Endothelial cell of umbilical vein (primary cell): ENCODE results near the gene BAG5. TPM values are rescaled to one million over a fixed set of nuclear protein-coding genes. Genes with fewer than 3 reads are reported as not detected.

Experiments used
- BruUV-seq: library from RNA; stranded (reverse); fragments of 400-500 nt; replicated peaks from 2 replicates; lab custom pipeline; 2021; lab: Mats Ljungman, UMichigan
- CTCF ChIA-PET: fragments of 300-600, 350-600 bp; sonication (Branson Sonifier 250); formaldehyde crosslinking; loops from one replicate; lab custom pipeline; 2021; ENCODE audit warnings: antibody characterized with exemption, inconsistent platforms; lab: Charles Lee
- POLR2A ChIA-PET: fragments of 300-600, 350-600 bp; sonication (Branson Sonifier 250); formaldehyde crosslinking; loops from one replicate; lab custom pipeline; 2021; ENCODE audit warnings: antibody characterized with exemption, inconsistent platforms; lab: Charles Lee
- DNase-seq: peaks from one replicate; pipeline ENCODE4 v3.0.0-alpha.2; 2011; ENCODE audit warnings: low read depth, low spot score
- FAIRE-seq: peaks from 2 replicates; lab custom pipeline; 2011; peaks lifted over from hg19 to GRCh38; lab: Jason Lieb, UNC
- H2AFZ ChIP-seq: 2 replicates; pipeline ENCODE4 v1.6.0; 2012; ENCODE audit warnings: low read depth, low read length, control low read depth, inconsistent platforms
- H3K27ac ChIP-seq: 2 replicates; pipeline ENCODE4 v1.5.1; 2011; ENCODE audit warnings: low read depth, mild to moderate bottlenecking, control low read depth, low read length, moderate library complexity; ENCODE audit not compliant: insufficient read depth
- H3K27me3 ChIP-seq, 2 experiments: 2 replicates each; pipeline versions ENCODE4 v1.6.0 to v1.6.1; 2011; ENCODE audit warnings: low read length in 2 of 2, mixed read lengths in 1 of 2; ENCODE audit not compliant: control insufficient read depth in 2 of 2, insufficient read depth in 2 of 2
- H3K36me3 ChIP-seq, 2 experiments: 2 replicates in 1 of 2; 3 replicates in 1 of 2; pipeline ENCODE4 v1.5.1; 2011; ENCODE audit warnings: low read length in 2 of 2, mild to moderate bottlenecking in 1 of 2, moderate library complexity in 1 of 2; ENCODE audit not compliant: control insufficient read depth in 2 of 2, insufficient read depth in 2 of 2; ENCODE audit errors: extremely low read depth in 1 of 2
- H3K4me1 ChIP-seq: 3 replicates; pipeline ENCODE4 v1.5.1; 2011; ENCODE audit warnings: mild to moderate bottlenecking, low read length; ENCODE audit not compliant: control insufficient read depth, insufficient read depth; ENCODE audit errors: extremely low read depth
- H3K4me2 ChIP-seq: 2 replicates; pipeline ENCODE4 v1.6.1; 2011; ENCODE audit warnings: low read length, control low read depth, mixed read lengths; ENCODE audit not compliant: insufficient read depth
- H3K4me3 ChIP-seq, 3 experiments: fragments of 200-600 bp in 1 of 3; sonication (generic), shearing (Covaris generic) in 1 of 3; replicated peaks in 1 of 3; 2 replicates each; pipeline ENCODE4 v1.5.1; 2011 to 2016; ENCODE audit warnings: control low read depth in 3 of 3, low read length in 3 of 3, mild to moderate bottlenecking in 2 of 3, inconsistent platforms in 1 of 3, low read depth in 1 of 3, moderate library complexity in 1 of 3; ENCODE audit not compliant: insufficient read depth in 1 of 3
- H3K79me2 ChIP-seq: 2 replicates; pipeline ENCODE4 v1.6.0; 2012; ENCODE audit warnings: low read length, inconsistent platforms; ENCODE audit not compliant: control insufficient read depth, insufficient read depth
- H3K9ac ChIP-seq: replicated peaks from 2 replicates; pipeline ENCODE3; 2011; ENCODE audit warnings: low read length, control low read depth; ENCODE audit not compliant: insufficient read depth; ENCODE audit errors: extremely low read depth
- H3K9me1 ChIP-seq: replicated peaks from 3 replicates; pipeline ENCODE4 v1.6.0; 2011; ENCODE audit warnings: mild to moderate bottlenecking, low read length; ENCODE audit not compliant: control insufficient read depth, insufficient read depth; ENCODE audit errors: extremely low read depth
- H3K9me3 ChIP-seq: replicated peaks from 2 replicates; pipeline ENCODE4 v1.5.1; 2012; ENCODE audit warnings: low read length, inconsistent platforms; ENCODE audit not compliant: control insufficient read depth, insufficient read depth
- H4K20me1 ChIP-seq: replicated peaks from 2 replicates; pipeline ENCODE3; 2011; ENCODE audit warnings: mild to moderate bottlenecking, low read length; ENCODE audit not compliant: control insufficient read depth, insufficient read depth; ENCODE audit errors: extremely low read depth
- CTCF ChIP-seq, 2 donors: IDR thresholded peaks; 1 replicate in 1 of 2; 2 replicates in 1 of 2; pipeline ENCODE4 v1.5.1; 2011; ENCODE audit warnings: low read length in 2 of 2, mild to moderate bottlenecking in 2 of 2, moderate library complexity in 2 of 2, control low read depth in 1 of 2, inconsistent platforms in 1 of 2, low read depth in 1 of 2; ENCODE audit not compliant: insufficient read depth in 1 of 2; ENCODE audit errors: extremely low read depth in 1 of 2
- EZH2 ChIP-seq: IDR thresholded peaks from 2 replicates; pipeline ENCODE4 v1.6.1; 2012; ENCODE audit warnings: borderline replicate concordance, low read depth, mild to moderate bottlenecking, moderate library complexity, low read length, inconsistent platforms; ENCODE audit not compliant: severe bottlenecking
- FOS ChIP-seq: IDR thresholded peaks from 2 replicates; pipeline ENCODE4 v1.6.1; 2011; ENCODE audit warnings: mild to moderate bottlenecking, low read length, moderate library complexity, borderline replicate concordance; ENCODE audit not compliant: insufficient read depth
- GATA2 ChIP-seq: IDR thresholded peaks from 2 replicates; pipeline ENCODE4 v1.7.0; 2011; ENCODE audit warnings: low read depth, mild to moderate bottlenecking, moderate library complexity, mixed read lengths, low read length; ENCODE audit not compliant: insufficient read length, insufficient read depth
- JUN ChIP-seq: IDR thresholded peaks from 2 replicates; pipeline ENCODE4 v1.6.1; 2011; ENCODE audit warnings: borderline replicate concordance, low read depth; ENCODE audit not compliant: insufficient read length, insufficient read depth
- MAX ChIP-seq: IDR thresholded peaks from 2 replicates; pipeline ENCODE4 v1.6.1; 2011; ENCODE audit not compliant: insufficient read depth, insufficient read length
- MYC ChIP-seq: IDR thresholded peaks from one replicate; pipeline ENCODE4 v1.6.1; 2011; ENCODE audit warnings: mild to moderate bottlenecking, low read depth, low read length
- POLR2A ChIP-seq: IDR thresholded peaks from 2 replicates; pipeline ENCODE4 v1.6.1; 2012; ENCODE audit warnings: low read depth, mild to moderate bottlenecking, control low read depth, low read length
- POLR2AphosphoS5 ChIP-seq: IDR thresholded peaks from 2 replicates; pipeline ENCODE4 v1.6.1; 2012; ENCODE audit warnings: low read depth, mild to moderate bottlenecking, control low read depth, low read length, moderate library complexity; ENCODE audit not compliant: insufficient read depth
- dilution Hi-C: fragments of 300-500 bp; cut with MboI; formaldehyde crosslinking; loops from one replicate; pipeline ENCODE4 v1.15.0; 2019; ENCODE audit warnings: low sequenced_read_pairs; ENCODE audit not compliant: extremely low pct_ligation_motif_present
- intact Hi-C: fragments of 100-400 bp; cut with micrococcal nuclease; formaldehyde crosslinking; loops from one replicate; pipeline ENCODE4 v1.10.0; 2022
- polyA plus RNA-seq, 4 experiments: library from polyadenylated mRNA; depleted of rRNA in 3 of 4; stranded (reverse) in 3 of 4; unstranded in 1 of 4; fragments of >200 nt; gene quantifications; 2 replicates each; pipeline versions ENCODE4 v1.2.1 to v1.2.3, GENCODE V29; 2011 to 2012; ENCODE audit warnings: missing spikeins in 1 of 4
- total RNA-seq: library from RNA; stranded (reverse); gene quantifications from 2 replicates; pipeline ENCODE4 v1.2.3, GENCODE V29; 2021

The BAG5 gene
- total and polyA plus RNA-seq, 2 donors (not counting 3 experiments of a cell fraction or from before 2014, with no cell fraction given), result 6.3 to 32.5 TPM

GRCh38 chr14:103539056-103539825 lies 23.2 kb downstream of the BAG5 start:
- H3K4me3 ChIP-seq, result no peak overlapping the region
- no peaks in the 10 kb centered on the region for H3K79me2 ChIP-seq
- dilution Hi-C loops (no loop called here), intact Hi-C loops (no loop called here)
- H3K4me2 ChIP-seq, result no peak overlapping the region
- H3K27ac ChIP-seq, result no peak overlapping the region
- H4K20me1 ChIP-seq, result no peaks in the 10 kb centered on the region
- H3K9me1 ChIP-seq, result no peaks in the 10 kb centered on the region
- H3K9ac ChIP-seq, result no peak overlapping the region
- ChIA-PET CTCF (interaction anchor here (1.7 to 3.7 kb wide), 2 partner anchors 9 to 21 kb away, joined by 6 to 17 read pairs; no protein-coding TSS in a partner anchor), POLR2A (no interaction called here)
- H3K4me1 ChIP-seq, result no peaks in the 10 kb centered on the region
- FAIRE-seq (no peak), DNase-seq (no peak)
- no peaks in the 10 kb centered on the region for H3K36me3 ChIP-seq
- TF ChIP-seq JUN (no peak), MYC (no peak), POLR2AphosphoS5 (no peak), FOS (no peak), EZH2 (no peak), CTCF (IDR thresholded peaks at IDR 0.05; ENCODE audit: extremely low read depth in 1 of 2, insufficient read depth in 1 of 2, low read depth in 1 of 2, low read length in 2 of 2) (no peak), MAX (no peak), GATA2 (no peak), POLR2A (no peak)
- H2AFZ ChIP-seq, result no peak overlapping the region
- H3K27me3 ChIP-seq, result no peaks in the 10 kb centered on the region
- BruUV-seq, result no TSS peak
- no peaks in the 10 kb centered on the region for H3K9me3 ChIP-seq
